ENCODE measurements around the gene RPS6KA5. TPM values are rescaled to one million over a fixed set of nuclear protein-coding genes. Genes with fewer than 3 reads are reported as not detected.
A peak's percentile ranks its signal among the peaks of the same experiment; 100 is the strongest.
"Not testable (repeated sequence)": the region's sequence is repeated elsewhere in the genome, so short reads cannot be mapped to it uniquely, and the experiment has no call there.

The RPS6KA5 gene
- total RNA-seq, 4 donors from 2014 or later = 5.8 to 18.4 (median 9.8) TPM

DNA sequence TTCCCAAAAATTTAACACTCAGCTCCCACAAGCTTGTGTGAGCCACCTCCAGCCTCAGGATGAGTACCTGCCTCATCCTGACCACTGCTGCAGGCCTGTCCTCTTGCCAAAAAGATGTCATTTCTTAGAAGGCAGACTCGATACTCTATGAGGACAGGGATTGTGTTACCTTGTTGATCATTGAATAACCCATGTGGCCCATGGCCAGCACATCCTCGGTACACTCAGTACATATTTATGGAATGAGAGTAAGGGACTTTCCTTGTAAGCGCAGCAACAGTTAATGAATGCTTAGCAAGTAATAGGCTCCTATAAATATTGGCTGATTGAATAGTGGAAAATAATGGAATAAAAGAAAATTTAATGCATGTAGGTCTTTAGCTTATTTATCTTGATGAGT is 38.1 kb upstream of the RPS6KA5 start:
- intact Hi-C loops (cut with DNase I; ENCODE audit: low total_unique reads) (no loop called here), in situ Hi-C loops (cut with MboI; ENCODE audit: low sequenced_read_pairs in 4 of 4) (no loop called here)
- peak in 1 of 2 donors; percentile 45 for ATAC-seq
- Histone ChIP-seq H3K4me1 (peaks cover 19 to 33% of the 10 kb centered on the region in 2 donors), H3K9me3 (no peaks in the 10 kb centered on the region), H3K27me3 (no peaks in the 10 kb centered on the region), H3K27ac (peak overlapping the region in 3 of 4 donors; percentile 30 to 61 (median 57)), H3K36me3 (no peaks in the 10 kb centered on the region), H3K4me3 (no peak overlapping the region)
- TF ChIP-seq, protein P1, sequence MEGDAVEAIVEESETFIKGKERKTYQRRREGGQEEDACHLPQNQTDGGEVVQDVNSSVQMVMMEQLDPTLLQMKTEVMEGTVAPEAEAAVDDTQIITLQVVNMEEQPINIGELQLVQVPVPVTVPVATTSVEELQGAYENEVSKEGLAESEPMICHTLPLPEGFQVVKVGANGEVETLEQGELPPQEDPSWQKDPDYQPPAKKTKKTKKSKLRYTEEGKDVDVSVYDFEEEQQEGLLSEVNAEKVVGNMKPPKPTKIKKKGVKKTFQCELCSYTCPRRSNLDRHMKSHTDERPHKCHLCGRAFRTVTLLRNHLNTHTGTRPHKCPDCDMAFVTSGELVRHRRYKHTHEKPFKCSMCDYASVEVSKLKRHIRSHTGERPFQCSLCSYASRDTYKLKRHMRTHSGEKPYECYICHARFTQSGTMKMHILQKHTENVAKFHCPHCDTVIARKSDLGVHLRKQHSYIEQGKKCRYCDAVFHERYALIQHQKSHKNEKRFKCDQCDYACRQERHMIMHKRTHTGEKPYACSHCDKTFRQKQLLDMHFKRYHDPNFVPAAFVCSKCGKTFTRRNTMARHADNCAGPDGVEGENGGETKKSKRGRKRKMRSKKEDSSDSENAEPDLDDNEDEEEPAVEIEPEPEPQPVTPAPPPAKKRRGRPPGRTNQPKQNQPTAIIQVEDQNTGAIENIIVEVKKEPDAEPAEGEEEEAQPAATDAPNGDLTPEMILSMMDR (IDR thresholded peaks at IDR 0.05 in 4 of 5, conservative IDR thresholded peaks at IDR 0.05 in 1 of 5) = no peak
- no peak for TF ChIP-seq POLR2A (IDR thresholded peaks at IDR 0.05)
- peak; percentile 47 to 73 for DNase-seq

DNA sequence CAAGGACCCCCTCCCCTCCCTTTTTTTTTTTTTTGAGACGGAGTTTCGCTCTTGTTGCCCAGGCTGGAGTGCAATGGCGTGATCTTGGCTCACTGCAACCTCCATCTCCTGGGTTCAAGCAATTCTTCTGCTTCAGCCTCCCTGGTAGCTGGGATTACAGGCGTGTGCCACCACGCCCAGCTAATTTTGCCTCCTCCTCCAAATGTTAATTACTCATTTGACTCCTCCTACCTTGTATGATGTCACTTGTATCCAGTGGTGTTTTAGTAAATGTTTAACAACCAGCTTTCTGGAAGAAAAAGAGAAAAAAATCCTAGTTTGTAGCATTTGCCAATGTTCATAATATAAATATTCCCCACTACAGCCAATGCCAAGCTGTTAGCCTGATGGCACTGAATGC is 37.2 kb upstream of the RPS6KA5 start:
- H3K36me3 ChIP-seq; in situ Hi-C loops (cut with MboI; ENCODE audit: low sequenced_read_pairs in 4 of 4); H3K4me3 ChIP-seq; H3K9me3 ChIP-seq; intact Hi-C loops (cut with DNase I; ENCODE audit: low total_unique reads); H3K27ac ChIP-seq; H3K27me3 ChIP-seq; DNase-seq; ATAC-seq: not testable (repeated sequence)
- peaks cover 21 to 38% of the 10 kb centered on the region in 2 donors for H3K4me1 ChIP-seq

DNA sequence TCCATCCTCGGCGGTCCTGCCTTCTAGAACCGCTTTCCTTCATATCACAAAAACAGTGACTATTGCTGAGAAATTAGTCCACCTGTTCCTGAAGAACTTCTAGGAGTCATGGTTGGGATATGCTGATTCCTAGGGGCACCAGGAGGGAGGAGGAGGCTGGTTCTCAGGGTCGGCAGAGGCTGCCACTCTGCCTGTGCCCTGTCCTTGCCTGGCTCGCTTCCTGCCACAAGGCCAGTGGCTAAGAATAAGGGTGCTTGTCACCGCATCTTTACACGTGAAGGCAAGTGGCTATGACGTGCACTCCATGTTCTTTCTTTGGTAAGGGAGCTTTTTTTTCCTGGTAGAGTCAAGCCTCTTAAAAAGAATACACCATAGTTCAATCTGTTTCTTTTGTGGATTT is 34.7 kb upstream of the RPS6KA5 start:
- ATAC-seq (peak; percentile 65 to 68), DNase-seq (peak; percentile 78 to 80)
- Histone ChIP-seq H3K27me3 (no peaks in the 10 kb centered on the region), H3K36me3 (no peaks in the 10 kb centered on the region), H3K9me3 (no peaks in the 10 kb centered on the region), H3K4me3 (no peak overlapping the region), H3K27ac (peak overlapping the region; percentile 92 to 96 (median 94)), H3K4me1 (peaks cover 21 to 38% of the 10 kb centered on the region in 2 donors)
- TF ChIP-seq POLR2A (IDR thresholded peaks at IDR 0.05) = peak; percentile 72 to 78
- TF ChIP-seq, protein P1 (IDR thresholded peaks at IDR 0.05 in 4 of 5, conservative IDR thresholded peaks at IDR 0.05 in 1 of 5) = no peak
- in situ Hi-C loops (cut with MboI; ENCODE audit: low sequenced_read_pairs in 4 of 4) (no loop called here), intact Hi-C loops (cut with DNase I; ENCODE audit: low total_unique reads) (loop anchor here (1.0 to 2.0 kb wide), 4 partner anchors 20 to 70 kb away; partner anchors contain the start of genes DGLUCY and RPS6KA5)

DNA sequence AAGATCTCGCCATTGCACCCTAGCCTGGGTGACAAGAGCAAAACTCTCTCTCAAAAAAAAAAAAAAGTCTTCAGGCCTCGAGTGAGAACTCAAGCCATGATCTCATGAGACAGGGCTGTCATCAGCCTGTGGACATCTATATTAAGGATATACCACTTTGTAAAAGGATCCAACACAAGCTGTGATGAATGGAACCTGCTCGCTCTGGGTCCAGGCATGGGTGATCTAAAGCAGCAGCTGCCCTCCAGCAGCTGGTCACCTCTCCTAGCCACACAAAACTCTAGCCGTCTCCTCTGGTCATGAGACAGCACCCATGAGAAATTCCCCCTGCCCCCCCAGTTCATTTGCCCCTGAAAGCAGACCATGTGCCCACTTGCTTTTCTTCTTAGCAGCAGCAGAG is 34.3 kb upstream of the RPS6KA5 start:
- Histone ChIP-seq H3K4me1 (peaks cover 21 to 38% of the 10 kb centered on the region in 2 donors), H3K27me3 (no peaks in the 10 kb centered on the region), H3K27ac (peak overlapping the region; percentile 92 to 96 (median 94)), H3K4me3 (no peak overlapping the region), H3K9me3 (no peaks in the 10 kb centered on the region), H3K36me3 (no peaks in the 10 kb centered on the region)
- intact Hi-C loops (cut with DNase I; ENCODE audit: low total_unique reads) = loop anchor here (1.0 to 5.0 kb wide), 5 partner anchors 20 to 70 kb away; partner anchors contain the start of genes DGLUCY and RPS6KA5
- in situ Hi-C loops (cut with MboI; ENCODE audit: low sequenced_read_pairs in 4 of 4) = no loop called here
- ATAC-seq (peak; percentile 77 to 84), DNase-seq (peak; percentile 80 to 91)
- TF ChIP-seq, protein P1 (IDR thresholded peaks at IDR 0.05 in 4 of 5, conservative IDR thresholded peaks at IDR 0.05 in 1 of 5) = no peak
- no peak for TF ChIP-seq POLR2A (IDR thresholded peaks at IDR 0.05)

DNA sequence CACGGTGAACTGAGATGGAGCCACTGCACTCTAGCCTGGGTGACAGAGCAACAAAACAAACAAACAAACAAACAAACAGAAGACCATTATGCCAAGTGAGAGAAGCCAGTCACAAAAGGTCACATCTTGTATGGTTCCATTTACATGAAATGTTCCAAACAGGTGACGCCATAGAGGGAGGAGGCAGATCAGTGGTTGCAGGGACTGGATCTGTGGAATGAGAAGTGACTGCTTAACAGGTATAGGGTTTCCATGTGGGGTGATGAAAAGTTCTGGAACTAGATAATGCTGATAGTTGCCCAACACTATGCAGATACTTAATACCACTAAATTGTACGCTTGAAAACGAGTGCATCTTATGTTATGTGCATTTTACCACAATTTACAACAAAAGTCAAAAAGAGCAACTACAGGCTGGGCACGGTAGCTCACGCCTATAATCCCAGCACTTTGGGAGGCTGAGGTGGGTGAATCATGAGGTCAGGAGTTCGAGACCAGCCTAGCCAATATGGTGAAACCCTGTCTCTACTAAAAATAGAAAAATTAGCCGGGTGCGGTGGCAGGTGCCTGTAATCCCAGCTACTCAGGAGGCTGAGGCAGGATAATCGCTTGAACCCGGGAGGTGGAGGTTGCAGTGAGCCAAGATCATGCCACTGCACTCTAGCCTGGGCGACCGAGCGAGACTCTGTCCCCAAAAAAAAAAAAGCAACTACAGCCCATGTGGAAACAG is 33.5 kb upstream of the RPS6KA5 start:
- ATAC-seq = peak; percentile 80 to 82
- TF ChIP-seq, protein P1 (IDR thresholded peaks at IDR 0.05 in 4 of 5, conservative IDR thresholded peaks at IDR 0.05 in 1 of 5) = peak in 1 of 5 experiments; percentile 19
- peak; percentile 73 to 86 for DNase-seq
- H3K9me3 ChIP-seq; H3K27me3 ChIP-seq; H3K4me3 ChIP-seq; in situ Hi-C loops (cut with MboI; ENCODE audit: low sequenced_read_pairs in 4 of 4); H3K36me3 ChIP-seq: not testable (repeated sequence)
- Histone ChIP-seq H3K4me1 (peaks cover 20 to 36% of the 10 kb centered on the region in 2 donors), H3K27ac (peak overlapping the region; percentile 92 to 96 (median 94))
- intact Hi-C loops (cut with DNase I; ENCODE audit: low total_unique reads) = loop anchor here (2.0 to 5.0 kb wide), 4 partner anchors 21 to 71 kb away; partner anchors contain the start of gene DGLUCY

All from gastrocnemius medialis (tissue), 4 donors.